ENCODE data around the gene CTNNA3. TPM values are rescaled to one million over a fixed set of nuclear protein-coding genes. Genes with fewer than 3 reads are reported as not detected.

The CTNNA3 gene
- total and polyA plus RNA-seq, 2 donors (not counting 1 experiment from before 2014, with no cell fraction given): not detected

- Histone ChIP-seq H3K4me3 (replicated peaks in 1 of 4; ENCODE audit: control extremely low read depth in 1 of 4, insufficient read depth in 1 of 4, low read depth in 3 of 4, low read length in 4 of 4) (no peak overlapping the region), H3K36me3 (ENCODE audit: control insufficient read depth, insufficient read depth, low read length) (no peaks in the 10 kb centered on the region), H3K4me1 (ENCODE audit: control insufficient read depth, extremely low read depth, insufficient read depth, low read length) (no peaks in the 10 kb centered on the region), H3K9ac (ENCODE audit: insufficient read depth, low read length) (no peak overlapping the region), H3K79me2 (ENCODE audit: control insufficient read depth, insufficient read depth, low read length) (no peaks in the 10 kb centered on the region), H3K27ac (ENCODE audit: insufficient read depth, low read length) (no peak overlapping the region), H3K9me3 (ENCODE audit: control insufficient read depth, insufficient read depth, low read depth, low read length) (no peaks in the 10 kb centered on the region), H4K20me1 (ENCODE audit: control insufficient read depth, extremely low read depth, insufficient read depth, low read length) (no peaks in the 10 kb centered on the region), H3K27me3 (ENCODE audit: control insufficient read depth, insufficient read depth, low read length) (no peaks in the 10 kb centered on the region), H3K4me2 (ENCODE audit: extremely low read depth, insufficient read depth, low read length) (no peak overlapping the region), H2AFZ (ENCODE audit: low read length) (no peak overlapping the region)
- no peak for TF ChIP-seq CTCF (conservative IDR thresholded peaks at IDR 0.05 in 1 of 2, IDR thresholded peaks at IDR 0.05 in 1 of 2; ENCODE audit: low read depth in 1 of 2, low read length in 2 of 2)
- no peak for TF ChIP-seq EZH2 (IDR thresholded peaks at IDR 0.05; ENCODE audit: low read length, missing control alignments)
- DNase-seq (ENCODE audit: low read depth in 2 of 2): no peak
Observed at GRCh38 chr10:65943451-65943850, 1752.5 kb downstream of the CTNNA3 start.

GRCh38 chr10:65940816-65941662, 1755.0 kb downstream of the CTNNA3 start:
- H3K4me1 ChIP-seq (ENCODE audit: control insufficient read depth, extremely low read depth, insufficient read depth, low read length): no peaks in the 10 kb centered on the region
- DNase-seq (ENCODE audit: low read depth in 2 of 2): no peak
- no peak overlapping the region for H3K4me2 ChIP-seq (ENCODE audit: extremely low read depth, insufficient read depth, low read length)
- H3K27me3 ChIP-seq (ENCODE audit: control insufficient read depth, insufficient read depth, low read length): no peaks in the 10 kb centered on the region
- TF ChIP-seq CTCF (conservative IDR thresholded peaks at IDR 0.05 in 1 of 2, IDR thresholded peaks at IDR 0.05 in 1 of 2; ENCODE audit: low read depth in 1 of 2, low read length in 2 of 2): no peak
- TF ChIP-seq EZH2 (IDR thresholded peaks at IDR 0.05; ENCODE audit: low read length, missing control alignments): no peak
- H3K9me3 ChIP-seq (ENCODE audit: control insufficient read depth, insufficient read depth, low read depth, low read length): no peaks in the 10 kb centered on the region
- H3K79me2 ChIP-seq (ENCODE audit: control insufficient read depth, insufficient read depth, low read length): no peaks in the 10 kb centered on the region
- no peak overlapping the region for H3K4me3 ChIP-seq (replicated peaks in 1 of 4; ENCODE audit: control extremely low read depth in 1 of 4, insufficient read depth in 1 of 4, low read depth in 3 of 4, low read length in 4 of 4)
- H3K27ac ChIP-seq (ENCODE audit: insufficient read depth, low read length): no peak overlapping the region
- no peaks in the 10 kb centered on the region for H4K20me1 ChIP-seq (ENCODE audit: control insufficient read depth, extremely low read depth, insufficient read depth, low read length)
- H3K9ac ChIP-seq (ENCODE audit: insufficient read depth, low read length): no peak overlapping the region
- H3K36me3 ChIP-seq (ENCODE audit: control insufficient read depth, insufficient read depth, low read length): no peaks in the 10 kb centered on the region
- no peak overlapping the region for H2AFZ ChIP-seq (ENCODE audit: low read length)

- H3K36me3 ChIP-seq (ENCODE audit: control insufficient read depth, insufficient read depth, low read length): no peaks in the 10 kb centered on the region
- no peaks in the 10 kb centered on the region for H3K27me3 ChIP-seq (ENCODE audit: control insufficient read depth, insufficient read depth, low read length)
- H2AFZ ChIP-seq (ENCODE audit: low read length): no peak overlapping the region
- no peak for DNase-seq (ENCODE audit: low read depth in 2 of 2)
- H4K20me1 ChIP-seq (ENCODE audit: control insufficient read depth, extremely low read depth, insufficient read depth, low read length): no peaks in the 10 kb centered on the region
- H3K4me1 ChIP-seq (ENCODE audit: control insufficient read depth, extremely low read depth, insufficient read depth, low read length): no peaks in the 10 kb centered on the region
- H3K4me3 ChIP-seq (replicated peaks in 1 of 4; ENCODE audit: control extremely low read depth in 1 of 4, insufficient read depth in 1 of 4, low read depth in 3 of 4, low read length in 4 of 4): no peak overlapping the region
- no peaks in the 10 kb centered on the region for H3K79me2 ChIP-seq (ENCODE audit: control insufficient read depth, insufficient read depth, low read length)
- no peak overlapping the region for H3K9ac ChIP-seq (ENCODE audit: insufficient read depth, low read length)
- H3K9me3 ChIP-seq (ENCODE audit: control insufficient read depth, insufficient read depth, low read depth, low read length): no peaks in the 10 kb centered on the region
- H3K27ac ChIP-seq (ENCODE audit: insufficient read depth, low read length): no peak overlapping the region
- no peak overlapping the region for H3K4me2 ChIP-seq (ENCODE audit: extremely low read depth, insufficient read depth, low read length)
- TF ChIP-seq EZH2 (IDR thresholded peaks at IDR 0.05; ENCODE audit: low read length, missing control alignments) (no peak), CTCF (conservative IDR thresholded peaks at IDR 0.05 in 1 of 2, IDR thresholded peaks at IDR 0.05 in 1 of 2; ENCODE audit: low read depth in 1 of 2, low read length in 2 of 2) (no peak)
Observed at GRCh38 chr10:65940105-65940504, 1755.9 kb downstream of the CTNNA3 start.
